ENCODE results near the gene NMT2.

- TF ChIP-seq, protein P1, sequence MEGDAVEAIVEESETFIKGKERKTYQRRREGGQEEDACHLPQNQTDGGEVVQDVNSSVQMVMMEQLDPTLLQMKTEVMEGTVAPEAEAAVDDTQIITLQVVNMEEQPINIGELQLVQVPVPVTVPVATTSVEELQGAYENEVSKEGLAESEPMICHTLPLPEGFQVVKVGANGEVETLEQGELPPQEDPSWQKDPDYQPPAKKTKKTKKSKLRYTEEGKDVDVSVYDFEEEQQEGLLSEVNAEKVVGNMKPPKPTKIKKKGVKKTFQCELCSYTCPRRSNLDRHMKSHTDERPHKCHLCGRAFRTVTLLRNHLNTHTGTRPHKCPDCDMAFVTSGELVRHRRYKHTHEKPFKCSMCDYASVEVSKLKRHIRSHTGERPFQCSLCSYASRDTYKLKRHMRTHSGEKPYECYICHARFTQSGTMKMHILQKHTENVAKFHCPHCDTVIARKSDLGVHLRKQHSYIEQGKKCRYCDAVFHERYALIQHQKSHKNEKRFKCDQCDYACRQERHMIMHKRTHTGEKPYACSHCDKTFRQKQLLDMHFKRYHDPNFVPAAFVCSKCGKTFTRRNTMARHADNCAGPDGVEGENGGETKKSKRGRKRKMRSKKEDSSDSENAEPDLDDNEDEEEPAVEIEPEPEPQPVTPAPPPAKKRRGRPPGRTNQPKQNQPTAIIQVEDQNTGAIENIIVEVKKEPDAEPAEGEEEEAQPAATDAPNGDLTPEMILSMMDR (IDR thresholded peaks at IDR 0.05): no peak
- TF ChIP-seq POLR2AphosphoS5 (IDR thresholded peaks at IDR 0.05): no peak
- TF ChIP-seq EP300 (IDR thresholded peaks at IDR 0.05): no peak
- TF ChIP-seq POLR2A (IDR thresholded peaks at IDR 0.05): no peak
Observed at GRCh38 chr10:15202639-15203038, 34.1 kb upstream of the NMT2 start.

Data from sigmoid colon (tissue), 4 donors.